MCF 10A (cell line): ENCODE results near the gene C1orf141. TPM values are rescaled to one million over a fixed set of nuclear protein-coding genes. Genes with fewer than 3 reads are reported as not detected.

ENCODE experiments used
- BruUV-seq: library from RNA; stranded (reverse); fragments of 400-500 nt; replicated peaks from 2 replicates; lab custom pipeline; 2021; lab: Mats Ljungman, UMichigan
- CTCF ChIA-PET: fragments of 300-600 bp; sonication (Branson Sonifier 250); formaldehyde crosslinking; extraction: SDS; loops from one replicate; lab custom pipeline; 2021; ENCODE audit warnings: antibody characterized with exemption, inconsistent platforms; lab: Yijun Ruan, JAX
- POLR2A ChIA-PET: fragments of 300-600, 350-650 bp; sonication (Branson Sonifier 250); formaldehyde crosslinking; extraction: SDS; loops from one replicate; lab custom pipeline; 2020; ENCODE audit warnings: antibody characterized with exemption, inconsistent platforms; lab: Yijun Ruan, JAX
- DNase-seq: peaks from one replicate; pipeline ENCODE4 v3.0.0-alpha.2; 2018; ENCODE audit not compliant: unreplicated experiment
- H3K27ac Mint-ChIP-seq: one replicate; pipeline ENCODE4 v1.8.0; 2022; ENCODE audit warnings: mild to moderate bottlenecking, low read depth, mixed read lengths; ENCODE audit not compliant: unreplicated experiment
- H3K27me3 Mint-ChIP-seq: one replicate; pipeline ENCODE4 v1.8.0; 2022; ENCODE audit warnings: mixed read lengths; ENCODE audit not compliant: insufficient read depth, unreplicated experiment
- H3K36me3 Mint-ChIP-seq: one replicate; pipeline ENCODE4 v1.8.0; 2022; ENCODE audit warnings: mild to moderate bottlenecking, moderate library complexity, mixed read lengths; ENCODE audit not compliant: insufficient read depth, unreplicated experiment
- H3K4me1 Mint-ChIP-seq: one replicate; pipeline ENCODE4 v1.8.0; 2022; ENCODE audit warnings: mixed read lengths; ENCODE audit not compliant: insufficient read depth, unreplicated experiment
- H3K4me3 Mint-ChIP-seq: one replicate; pipeline ENCODE4 v1.8.0; 2022; ENCODE audit warnings: mild to moderate bottlenecking, moderate library complexity, mixed read lengths; ENCODE audit not compliant: unreplicated experiment
- H3K9me3 Mint-ChIP-seq: one replicate; pipeline ENCODE4 v1.8.0; 2022; ENCODE audit warnings: mixed read lengths; ENCODE audit not compliant: unreplicated experiment
- CTCF ChIP-seq: fragments of 200-600 bp; IDR thresholded peaks from one replicate; pipeline ENCODE4 v1.8.0; 2022; ENCODE audit warnings: antibody characterized with exemption, mild to moderate bottlenecking; ENCODE audit not compliant: unreplicated experiment
- intact Hi-C: fragments of 100-400 bp; cut with micrococcal nuclease; formaldehyde crosslinking; loops from 2 replicates; pipeline ENCODE4 v1.14.1; 2022
- total RNA-seq: library from RNA; stranded (reverse); gene quantifications from 2 replicates; pipeline ENCODE4 v1.2.3, GENCODE V29; 2022

C1orf141 gene
- total RNA-seq, 1 experiment from 2014 or later, result not detected

- no peak for DNase-seq
- BruUV-seq, result no TSS peak
- no peak overlapping the region for H3K27ac Mint-ChIP-seq
- no peaks in the 10 kb centered on the region for H3K9me3 Mint-ChIP-seq
- H3K4me3 Mint-ChIP-seq, result no peak overlapping the region
- intact Hi-C loops, result no loop called here
- ChIA-PET CTCF (interaction anchor here (0.6 to 10.1 kb wide), 2 partner anchors 21 to 104 kb away, joined by 3 to 125 read pairs; no protein-coding TSS in a partner anchor), POLR2A (interaction anchor here (0.9 to 1.4 kb wide), 2 partner anchors 16 to 42 kb away, joined by 3 read pairs; no protein-coding TSS in a partner anchor)
- no peaks in the 10 kb centered on the region for H3K4me1 Mint-ChIP-seq
- no peak for TF ChIP-seq CTCF
- peaks cover 72% of the 10 kb centered on the region for H3K36me3 Mint-ChIP-seq
- H3K27me3 Mint-ChIP-seq, result no peaks in the 10 kb centered on the region
These were observed 90.0 kb downstream of the C1orf141 start for GRCh38 chr1:67044631-67045270.

- Mint-ChIP-seq H3K4me1 (no peaks in the 10 kb centered on the region), H3K27me3 (no peaks in the 10 kb centered on the region), H3K27ac (no peak overlapping the region), H3K36me3 (peaks cover 65% of the 10 kb centered on the region), H3K9me3 (no peaks in the 10 kb centered on the region), H3K4me3 (no peak overlapping the region)
- POLR2A ChIA-PET, result interaction anchor here (1.0 kb wide), 1 partner anchor 9 kb away, joined by 4 read pairs; no protein-coding TSS in a partner anchor
- TF ChIP-seq CTCF, result no peak
- intact Hi-C loops, result no loop called here
- DNase-seq, result no peak
- CTCF ChIA-PET, result interaction anchor here (1.0 to 1.3 kb wide), 3 partner anchors 47 to 106 kb away, joined by 4 to 9 read pairs (median 5); no protein-coding TSS in a partner anchor
- no TSS peak for BruUV-seq
These were observed 91.4 kb downstream of the C1orf141 start for GRCh38 chr1:67043366-67043765.

Other genes starting within 250 kb of the C1orf141 start
- gene DNAI4, start 210.1 kb downstream of the C1orf141 start, total RNA-seq, result 7.2 and 9.6 TPM in 2 replicates
- gene MIER1, start 210.0 kb downstream of the C1orf141 start, total RNA-seq, result 32.1 and 36.5 TPM in 2 replicates
- 11.5 and 17.7 TPM in 2 replicates for gene SLC35D1, start 80.8 kb downstream of the C1orf141 start, total RNA-seq
- not detected in 2 replicates for gene IL23R, start 31.5 kb upstream of the C1orf141 start, total RNA-seq
- gene IL12RB2, start 172.9 kb upstream of the C1orf141 start, total RNA-seq, result not detected in 2 replicates